Measurements from ENCODE around the gene BIRC2. TPM values are rescaled to one million over a fixed set of nuclear protein-coding genes. Genes with fewer than 3 reads are reported as not detected.

Gene BIRC2
- total and polyA plus RNA-seq, 7 donors, result 22.5 to 55.1 (median 30.2) TPM

GRCh38 chr11:102413497-102413896, 66.5 kb downstream of the BIRC2 start:
- Histone ChIP-seq H3K27ac (no peak overlapping the region), H3K4me1 (no peaks in the 10 kb centered on the region), H3K36me3 (ENCODE audit: insufficient read depth in 1 of 2, low read depth in 1 of 2) (no peaks in the 10 kb centered on the region), H3K4me3 (no peak overlapping the region), H3K9me3 (no peaks in the 10 kb centered on the region), H3K27me3 (ENCODE audit: insufficient read depth in 3 of 3, low read length in 2 of 3) (no peaks in the 10 kb centered on the region)
- no peak for TF ChIP-seq CTCF (IDR thresholded peaks at IDR 0.05)
- intact Hi-C loops (cut with DNase I), result no loop called here
- no peak for ATAC-seq
- 39 to 46% (median 40%) methylated on average over 4 of the region's 4 CpGs for WGBS, 3 donors
- DNase-seq, result no peak

- ATAC-seq, result no peak
Measured at GRCh38 chr11:102414559-102414958, 67.5 kb downstream of the BIRC2 start.

GRCh38 chr11:102415304-102415916, 68.4 kb downstream of the BIRC2 start:
- H3K27me3 ChIP-seq (ENCODE audit: insufficient read depth in 3 of 3, low read length in 2 of 3), result no peaks in the 10 kb centered on the region
- intact Hi-C loops (cut with DNase I), result no loop called here
- no peak for TF ChIP-seq CTCF (IDR thresholded peaks at IDR 0.05)
- ATAC-seq, result no peak
- H3K9me3 ChIP-seq, result no peaks in the 10 kb centered on the region
- no peak overlapping the region for H3K4me3 ChIP-seq
- no peak overlapping the region for H3K27ac ChIP-seq
- 83 to 92% (median 85%) methylated on average over 1 of the region's 1 CpG for WGBS, 3 donors
- no peaks in the 10 kb centered on the region for H3K4me1 ChIP-seq
- DNase-seq, result no peak
- no peaks in the 10 kb centered on the region for H3K36me3 ChIP-seq (ENCODE audit: insufficient read depth in 1 of 2, low read depth in 1 of 2)

More at GRCh38 chr11:102414559-102414958, 67.5 kb downstream of the BIRC2 start:
- DNase-seq, result no peak
- Histone ChIP-seq H3K27me3 (ENCODE audit: insufficient read depth in 3 of 3, low read length in 2 of 3) (no peaks in the 10 kb centered on the region), H3K9me3 (no peaks in the 10 kb centered on the region), H3K4me3 (no peak overlapping the region), H3K27ac (no peak overlapping the region), H3K4me1 (no peaks in the 10 kb centered on the region), H3K36me3 (ENCODE audit: insufficient read depth in 1 of 2, low read depth in 1 of 2) (no peaks in the 10 kb centered on the region)
- WGBS, 3 donors, result 95 to 100% (median 99%) methylated on average over 2 of the region's 2 CpGs
- TF ChIP-seq CTCF (IDR thresholded peaks at IDR 0.05), result no peak
- intact Hi-C loops (cut with DNase I), result no loop called here

- 82 to 99% (median 91%) methylated on average over 2 of the region's 2 CpGs for WGBS, 3 donors
- peaks cover 5% of the 10 kb centered on the region for H3K4me1 ChIP-seq
- H3K27me3 ChIP-seq (ENCODE audit: insufficient read depth in 3 of 3, low read length in 2 of 3), result no peaks in the 10 kb centered on the region
- no peak for TF ChIP-seq CTCF (IDR thresholded peaks at IDR 0.05)
- no peak overlapping the region for H3K4me3 ChIP-seq
- DNase-seq (no peak), ATAC-seq (no peak)
- intact Hi-C loops (cut with DNase I), result no loop called here
- H3K27ac ChIP-seq, result no peak overlapping the region
- no peaks in the 10 kb centered on the region for H3K9me3 ChIP-seq
- H3K36me3 ChIP-seq (ENCODE audit: insufficient read depth in 1 of 2, low read depth in 1 of 2), result no peaks in the 10 kb centered on the region
Measured at GRCh38 chr11:102416976-102417375, 70.0 kb downstream of the BIRC2 start.

GRCh38 chr11:102419181-102419580, 72.2 kb downstream of the BIRC2 start:
- intact Hi-C loops (cut with DNase I), result no loop called here
- no peak for ATAC-seq
- Histone ChIP-seq H3K27ac (no peak overlapping the region), H3K4me1 (peaks cover 5% of the 10 kb centered on the region), H3K36me3 (ENCODE audit: insufficient read depth in 1 of 2, low read depth in 1 of 2) (no peaks in the 10 kb centered on the region), H3K27me3 (ENCODE audit: insufficient read depth in 3 of 3, low read length in 2 of 3) (no peaks in the 10 kb centered on the region), H3K4me3 (no peak overlapping the region), H3K9me3 (no peaks in the 10 kb centered on the region)
- no peak for TF ChIP-seq CTCF (IDR thresholded peaks at IDR 0.05)
- DNase-seq, result no peak
- 43 to 71% (median 55%) methylated on average over 3 of the region's 3 CpGs for WGBS, 3 donors
